Sciatic nerve (tissue), 2 donors: ENCODE results near the gene SLC44A5. TPM values are rescaled to one million over a fixed set of nuclear protein-coding genes. Genes with fewer than 3 reads are reported as not detected.

Experiments used
- ATAC-seq: fragments of 200-7000 bp; cut with Tn5 transposase; one replicate; pipeline ENCODE4 v1.9.1; 2020; ENCODE audit warnings: mild to moderate bottlenecking, moderate library complexity
- DNase-seq: peaks from one replicate; pipeline ENCODE4 v3.0.0-alpha.2; 2020; ENCODE audit warnings: low spot score
- intact Hi-C: fragments of 100-400 bp; cut with DNase I; formaldehyde crosslinking; loops from one replicate; pipeline ENCODE4 v1.14.2; 2022
- total RNA-seq: library from RNA; stranded (reverse); fragmentation: NEBNext Ultra II Directional; extraction: Animal tissue kit (Norgen Biotek cat#: 25700); gene quantifications from one replicate; pipeline ENCODE4 v1.2.1, GENCODE V29; 2021
- donor health status: DM: no; HTN: no; CAD: no.
- donor health status: DM: no; HTN: no; CAD: no.

Gene SLC44A5
- total RNA-seq, 1 donor from 2014 or later: 0.31 TPM

DNA sequence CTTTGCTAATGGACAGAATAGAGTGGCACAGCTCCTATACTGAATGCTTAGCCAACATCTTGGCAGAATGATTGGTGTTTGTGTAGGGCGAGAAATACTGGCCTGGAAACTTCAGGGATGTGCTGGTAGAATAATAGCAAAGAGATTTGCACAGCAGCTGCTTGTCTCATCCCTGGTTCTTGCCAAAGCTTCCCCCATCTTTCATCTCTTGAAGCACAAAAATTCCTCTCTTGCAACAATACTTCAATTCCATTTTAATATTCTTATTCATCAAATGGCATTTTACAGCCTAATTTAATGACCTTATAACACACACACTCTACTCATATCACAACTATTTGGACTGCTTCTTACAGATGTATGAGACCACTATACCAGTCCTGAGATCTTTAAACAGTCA lies 439.0 kb downstream of the SLC44A5 start:
- intact Hi-C loops: no loop called here
- DNase-seq (no peak), ATAC-seq (no peak)

DNA sequence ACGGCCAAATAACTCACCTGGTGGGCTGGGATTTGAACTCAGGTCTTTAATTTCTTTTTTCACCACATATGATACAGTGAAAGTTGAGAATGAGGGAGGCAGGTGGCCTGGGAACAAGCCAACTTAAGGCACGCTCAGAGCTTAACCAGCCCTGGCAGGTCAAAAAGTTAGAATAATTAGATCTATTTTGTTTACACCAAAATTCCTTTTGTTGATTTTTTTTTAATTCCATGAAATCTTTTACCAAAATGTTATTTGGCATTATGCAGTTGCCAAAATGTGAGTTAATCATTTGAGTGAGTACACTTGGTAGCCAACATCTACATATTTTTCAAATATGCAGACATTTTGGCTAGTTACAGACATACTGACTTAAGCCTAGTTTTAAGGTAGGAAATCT lies 439.9 kb downstream of the SLC44A5 start:
- intact Hi-C loops: no loop called here
- ATAC-seq: no peak
- DNase-seq: no peak

- ATAC-seq (no peak), DNase-seq (no peak)
- intact Hi-C loops: no loop called here
Observed at GRCh38 chr1:75170011-75170410, 440.9 kb downstream of the SLC44A5 start.

- intact Hi-C loops: loop anchor here (10.0 kb wide), 1 partner anchor 962 kb away; no protein-coding TSS in a partner anchor
- ATAC-seq (no peak), DNase-seq (no peak)
Observed at GRCh38 chr1:75166821-75167220, 444.1 kb downstream of the SLC44A5 start.

- ATAC-seq (no peak), DNase-seq (no peak)
- intact Hi-C loops: loop anchor here (10.0 kb wide), 1 partner anchor 960 kb away; no protein-coding TSS in a partner anchor
Observed at GRCh38 chr1:75165264-75165663, 445.6 kb downstream of the SLC44A5 start.

DNA sequence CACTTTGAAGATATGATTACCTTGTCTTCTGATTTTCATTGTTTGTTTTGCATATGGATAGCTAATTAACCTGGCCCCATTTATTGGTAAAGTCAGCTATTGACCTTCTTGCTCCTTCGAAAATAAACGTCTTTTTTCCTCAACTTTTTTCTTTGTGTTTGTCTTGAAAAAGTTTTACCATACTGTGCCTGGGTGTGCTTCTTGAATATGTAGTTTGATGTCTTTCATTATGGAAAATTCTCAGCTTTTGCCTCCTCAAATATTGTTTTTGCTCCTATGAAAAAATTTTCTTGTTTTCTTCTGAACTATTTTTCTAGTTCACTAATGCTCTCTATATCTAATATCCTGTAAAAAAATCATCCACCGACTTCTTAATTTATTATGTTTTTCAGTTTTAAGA lies 451.8 kb downstream of the SLC44A5 start:
- ATAC-seq (no peak), DNase-seq (no peak)
- intact Hi-C loops: no loop called here

Other genes starting within 250 kb of the SLC44A5 start
- 45.7 TPM for gene ACADM, start 113.6 kb upstream of the SLC44A5 start, total RNA-seq
- gene RABGGTB, start 175.1 kb upstream of the SLC44A5 start, total RNA-seq: 57.2 TPM
- 1.6 TPM for gene MSH4, start 185.8 kb upstream of the SLC44A5 start, total RNA-seq